ENCODE data around the gene DNM3.
"Not testable (repeated sequence)": the region's sequence is repeated elsewhere in the genome, so short reads cannot be mapped to it uniquely, and the experiment has no call there.

DNM3 gene

GRCh38 chr1:172068334-172068733 is 227.0 kb downstream of the DNM3 start:
- Histone ChIP-seq H2AFZ (ENCODE audit: low read depth, low read length) (no peak overlapping the region), H3K36me3 (ENCODE audit: insufficient read depth, low read length) (no peaks in the 10 kb centered on the region), H3K4me3 (ENCODE audit: low read length) (no peak overlapping the region), H3K9me3 (ENCODE audit: low read length) (no peaks in the 10 kb centered on the region), H3K4me1 (ENCODE audit: insufficient read depth, low read length) (no peaks in the 10 kb centered on the region), H3K27me3 (ENCODE audit: insufficient read depth, low read length) (no peaks in the 10 kb centered on the region)

GRCh38 chr1:172069051-172069450 is 227.8 kb downstream of the DNM3 start:
- no peak overlapping the region for H2AFZ ChIP-seq (ENCODE audit: low read depth, low read length)
- H3K9me3 ChIP-seq (ENCODE audit: low read length): no peaks in the 10 kb centered on the region
- H3K36me3 ChIP-seq (ENCODE audit: insufficient read depth, low read length): no peaks in the 10 kb centered on the region
- no peaks in the 10 kb centered on the region for H3K4me1 ChIP-seq (ENCODE audit: insufficient read depth, low read length)
- no peaks in the 10 kb centered on the region for H3K27me3 ChIP-seq (ENCODE audit: insufficient read depth, low read length)
- H3K4me3 ChIP-seq (ENCODE audit: low read length): no peak overlapping the region

DNA sequence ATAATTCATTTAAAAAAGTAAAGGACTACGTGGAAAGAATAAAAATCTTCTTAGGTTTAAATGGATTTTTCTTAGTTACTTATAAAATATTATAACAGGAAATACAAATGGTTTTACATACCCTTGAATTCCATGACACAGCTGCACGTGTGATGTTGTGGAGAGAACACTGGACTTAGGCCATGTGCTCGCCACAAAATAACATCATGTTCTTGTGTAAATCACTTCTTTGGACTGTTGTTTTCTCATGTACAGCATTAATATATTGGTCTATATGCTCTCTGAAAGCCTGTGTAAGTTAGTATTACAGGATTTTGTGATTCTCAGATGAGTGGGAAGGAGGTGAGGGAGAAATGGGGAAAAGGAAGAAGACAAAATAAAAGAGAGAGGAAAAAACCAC is 228.2 kb downstream of the DNM3 start:
- no peaks in the 10 kb centered on the region for H3K36me3 ChIP-seq (ENCODE audit: insufficient read depth, low read length)
- H3K4me3 ChIP-seq (ENCODE audit: low read length): no peak overlapping the region
- H3K4me1 ChIP-seq (ENCODE audit: insufficient read depth, low read length): no peaks in the 10 kb centered on the region
- no peaks in the 10 kb centered on the region for H3K9me3 ChIP-seq (ENCODE audit: low read length)
- no peaks in the 10 kb centered on the region for H3K27me3 ChIP-seq (ENCODE audit: insufficient read depth, low read length)
- H2AFZ ChIP-seq (ENCODE audit: low read depth, low read length): no peak overlapping the region

GRCh38 chr1:172070055-172070454 is 228.8 kb downstream of the DNM3 start:
- no peaks in the 10 kb centered on the region for H3K4me1 ChIP-seq (ENCODE audit: insufficient read depth, low read length)
- H3K4me3 ChIP-seq (ENCODE audit: low read length): no peak overlapping the region
- no peak overlapping the region for H2AFZ ChIP-seq (ENCODE audit: low read depth, low read length)
- H3K27me3 ChIP-seq (ENCODE audit: insufficient read depth, low read length): no peaks in the 10 kb centered on the region
- H3K36me3 ChIP-seq (ENCODE audit: insufficient read depth, low read length): no peaks in the 10 kb centered on the region
- no peaks in the 10 kb centered on the region for H3K9me3 ChIP-seq (ENCODE audit: low read length)

GRCh38 chr1:172071746-172072145 is 230.4 kb downstream of the DNM3 start:
- no peaks in the 10 kb centered on the region for H3K9me3 ChIP-seq (ENCODE audit: low read length)
- H3K4me3 ChIP-seq (ENCODE audit: low read length): no peak overlapping the region
- no peak overlapping the region for H2AFZ ChIP-seq (ENCODE audit: low read depth, low read length)
- H3K4me1 ChIP-seq (ENCODE audit: insufficient read depth, low read length): no peaks in the 10 kb centered on the region
- no peaks in the 10 kb centered on the region for H3K27me3 ChIP-seq (ENCODE audit: insufficient read depth, low read length)
- H3K36me3 ChIP-seq (ENCODE audit: insufficient read depth, low read length): no peaks in the 10 kb centered on the region

GRCh38 chr1:172079859-172080258 is 238.6 kb downstream of the DNM3 start:
- H2AFZ ChIP-seq (ENCODE audit: low read depth, low read length); H3K4me1 ChIP-seq (ENCODE audit: insufficient read depth, low read length); H3K9me3 ChIP-seq (ENCODE audit: low read length); H3K27me3 ChIP-seq (ENCODE audit: insufficient read depth, low read length); H3K4me3 ChIP-seq (ENCODE audit: low read length); H3K36me3 ChIP-seq (ENCODE audit: insufficient read depth, low read length): not testable (repeated sequence)

DNA sequence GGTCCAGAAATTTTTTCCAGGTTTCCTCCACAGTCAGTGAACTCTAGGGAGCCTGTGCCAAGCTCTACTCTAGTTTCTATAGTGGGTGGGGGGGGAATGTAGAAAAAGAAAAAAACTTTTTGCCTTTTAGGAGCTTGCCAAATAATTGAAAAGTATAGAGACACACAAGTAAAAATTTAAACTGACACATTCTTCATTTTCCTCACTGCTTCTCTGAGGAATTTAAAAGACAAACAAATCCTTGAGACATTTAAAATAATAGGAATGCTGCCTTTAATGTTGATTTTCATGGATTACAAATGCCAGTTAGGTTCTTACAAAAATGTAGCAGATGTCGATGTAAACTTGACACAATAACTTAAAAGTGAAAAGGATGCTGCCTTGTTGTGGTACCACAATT is 241.9 kb downstream of the DNM3 start:
- Histone ChIP-seq H3K4me1 (ENCODE audit: insufficient read depth, low read length) (no peaks in the 10 kb centered on the region), H3K9me3 (ENCODE audit: low read length) (no peaks in the 10 kb centered on the region), H3K36me3 (ENCODE audit: insufficient read depth, low read length) (no peaks in the 10 kb centered on the region), H3K27me3 (ENCODE audit: insufficient read depth, low read length) (no peaks in the 10 kb centered on the region), H2AFZ (ENCODE audit: low read depth, low read length) (no peak overlapping the region), H3K4me3 (ENCODE audit: low read length) (no peak overlapping the region)

GRCh38 chr1:172084876-172085275 is 243.6 kb downstream of the DNM3 start:
- H3K4me1 ChIP-seq (ENCODE audit: insufficient read depth, low read length): no peaks in the 10 kb centered on the region
- no peaks in the 10 kb centered on the region for H3K27me3 ChIP-seq (ENCODE audit: insufficient read depth, low read length)
- no peaks in the 10 kb centered on the region for H3K36me3 ChIP-seq (ENCODE audit: insufficient read depth, low read length)
- H3K4me3 ChIP-seq (ENCODE audit: low read length): no peak overlapping the region
- H2AFZ ChIP-seq (ENCODE audit: low read depth, low read length): no peak overlapping the region
- no peaks in the 10 kb centered on the region for H3K9me3 ChIP-seq (ENCODE audit: low read length)

- Histone ChIP-seq H2AFZ (ENCODE audit: low read depth, low read length) (no peak overlapping the region), H3K4me1 (ENCODE audit: insufficient read depth, low read length) (no peaks in the 10 kb centered on the region), H3K36me3 (ENCODE audit: insufficient read depth, low read length) (no peaks in the 10 kb centered on the region), H3K27me3 (ENCODE audit: insufficient read depth, low read length) (no peaks in the 10 kb centered on the region), H3K9me3 (ENCODE audit: low read length) (no peaks in the 10 kb centered on the region), H3K4me3 (ENCODE audit: low read length) (no peak overlapping the region)
Observed at GRCh38 chr1:172085317-172085716, 244.0 kb downstream of the DNM3 start.

GRCh38 chr1:172086137-172086536 is 244.8 kb downstream of the DNM3 start:
- no peaks in the 10 kb centered on the region for H3K9me3 ChIP-seq (ENCODE audit: low read length)
- H3K4me1 ChIP-seq (ENCODE audit: insufficient read depth, low read length): no peaks in the 10 kb centered on the region
- no peak overlapping the region for H2AFZ ChIP-seq (ENCODE audit: low read depth, low read length)
- no peaks in the 10 kb centered on the region for H3K36me3 ChIP-seq (ENCODE audit: insufficient read depth, low read length)
- H3K27me3 ChIP-seq (ENCODE audit: insufficient read depth, low read length): no peaks in the 10 kb centered on the region
- H3K4me3 ChIP-seq (ENCODE audit: low read length): no peak overlapping the region

GRCh38 chr1:172088256-172088655 is 247.0 kb downstream of the DNM3 start:
- Histone ChIP-seq H3K36me3 (ENCODE audit: insufficient read depth, low read length) (no peaks in the 10 kb centered on the region), H3K4me3 (ENCODE audit: low read length) (no peak overlapping the region)

GRCh38 chr1:172089768-172090510 is 248.6 kb downstream of the DNM3 start:
- H3K4me1 ChIP-seq (ENCODE audit: insufficient read depth, low read length): no peaks in the 10 kb centered on the region

More at GRCh38 chr1:172088256-172088655, 247.0 kb downstream of the DNM3 start:
- H2AFZ ChIP-seq (ENCODE audit: low read depth, low read length): no peak overlapping the region
- no peaks in the 10 kb centered on the region for H3K4me1 ChIP-seq (ENCODE audit: insufficient read depth, low read length)
- no peaks in the 10 kb centered on the region for H3K27me3 ChIP-seq (ENCODE audit: insufficient read depth, low read length)
- H3K9me3 ChIP-seq (ENCODE audit: low read length): no peaks in the 10 kb centered on the region

GRCh38 chr1:172090511-172090817 is 249.2 kb downstream of the DNM3 start:
- H3K4me3 ChIP-seq (ENCODE audit: low read length): no peak overlapping the region
- H3K27me3 ChIP-seq (ENCODE audit: insufficient read depth, low read length): no peaks in the 10 kb centered on the region
- H3K4me1 ChIP-seq (ENCODE audit: insufficient read depth, low read length): no peaks in the 10 kb centered on the region
- H3K9me3 ChIP-seq (ENCODE audit: low read length): no peaks in the 10 kb centered on the region
- no peak overlapping the region for H2AFZ ChIP-seq (ENCODE audit: low read depth, low read length)
- H3K36me3 ChIP-seq (ENCODE audit: insufficient read depth, low read length): no peaks in the 10 kb centered on the region

More at GRCh38 chr1:172089768-172090510, 248.6 kb downstream of the DNM3 start:
- H3K36me3 ChIP-seq (ENCODE audit: insufficient read depth, low read length): no peaks in the 10 kb centered on the region
- H2AFZ ChIP-seq (ENCODE audit: low read depth, low read length): no peak overlapping the region
- H3K27me3 ChIP-seq (ENCODE audit: insufficient read depth, low read length): no peaks in the 10 kb centered on the region
- H3K4me3 ChIP-seq (ENCODE audit: low read length): no peak overlapping the region
- H3K9me3 ChIP-seq (ENCODE audit: low read length): no peaks in the 10 kb centered on the region

GRCh38 chr1:172095846-172096245 is 254.5 kb downstream of the DNM3 start:
- Histone ChIP-seq H3K36me3 (ENCODE audit: insufficient read depth, low read length) (no peaks in the 10 kb centered on the region), H3K27me3 (ENCODE audit: insufficient read depth, low read length) (no peaks in the 10 kb centered on the region), H2AFZ (ENCODE audit: low read depth, low read length) (no peak overlapping the region), H3K9me3 (ENCODE audit: low read length) (no peaks in the 10 kb centered on the region), H3K4me3 (ENCODE audit: low read length) (no peak overlapping the region), H3K4me1 (ENCODE audit: insufficient read depth, low read length) (peaks cover 4% of the 10 kb centered on the region)
